Metanephros (tissue), 1 donor: ENCODE data around the gene OR10J5. TPM values are rescaled to one million over a fixed set of nuclear protein-coding genes. Genes with fewer than 3 reads are reported as not detected.

Experiments
- total RNA-seq: library from RNA; depleted of rRNA; stranded (reverse); fragments of >200 nt; gene quantifications from one replicate; pipeline ENCODE4 v1.2.3, GENCODE V29; 2014

OR10J5 gene
- not detected for total RNA-seq

GRCh38 chr1:159535907-159536306 is at the start of gene OR10J5:
Gene OR10J5 (minus strand): TSS chr1:159536007. CDS start chr1:159536007, 0 bp downstream.

Other genes starting within 250 kb of the OR10J5 start
- gene FCER1A, start 233.7 kb downstream of the OR10J5 start, total RNA-seq: 2.1 TPM
- not detected for gene OR10J4, start 103.8 kb downstream of the OR10J5 start, total RNA-seq
- not detected for gene OR10J1, start 96.3 kb downstream of the OR10J5 start, total RNA-seq
- gene APCS, start 51.8 kb upstream of the OR10J5 start, total RNA-seq: not detected
- gene CRP, start 178.6 kb upstream of the OR10J5 start, total RNA-seq: not detected
- gene DUSP23, start 245.0 kb upstream of the OR10J5 start, total RNA-seq: 27.0 TPM